GM12892 (cell line): Measurements from ENCODE around the gene HOXA4.

Experiments
- POLR2A ChIP-seq: IDR thresholded peaks from 2 replicates; pipeline ENCODE4 v1.6.1; 2011; ENCODE audit warnings: low read depth, low read length, control low read depth
- TAF1 ChIP-seq: IDR thresholded peaks from 2 replicates; pipeline ENCODE4 v1.6.1; 2011; ENCODE audit warnings: low read depth, mild to moderate bottlenecking, control low read depth, low read length, borderline replicate concordance

DNA sequence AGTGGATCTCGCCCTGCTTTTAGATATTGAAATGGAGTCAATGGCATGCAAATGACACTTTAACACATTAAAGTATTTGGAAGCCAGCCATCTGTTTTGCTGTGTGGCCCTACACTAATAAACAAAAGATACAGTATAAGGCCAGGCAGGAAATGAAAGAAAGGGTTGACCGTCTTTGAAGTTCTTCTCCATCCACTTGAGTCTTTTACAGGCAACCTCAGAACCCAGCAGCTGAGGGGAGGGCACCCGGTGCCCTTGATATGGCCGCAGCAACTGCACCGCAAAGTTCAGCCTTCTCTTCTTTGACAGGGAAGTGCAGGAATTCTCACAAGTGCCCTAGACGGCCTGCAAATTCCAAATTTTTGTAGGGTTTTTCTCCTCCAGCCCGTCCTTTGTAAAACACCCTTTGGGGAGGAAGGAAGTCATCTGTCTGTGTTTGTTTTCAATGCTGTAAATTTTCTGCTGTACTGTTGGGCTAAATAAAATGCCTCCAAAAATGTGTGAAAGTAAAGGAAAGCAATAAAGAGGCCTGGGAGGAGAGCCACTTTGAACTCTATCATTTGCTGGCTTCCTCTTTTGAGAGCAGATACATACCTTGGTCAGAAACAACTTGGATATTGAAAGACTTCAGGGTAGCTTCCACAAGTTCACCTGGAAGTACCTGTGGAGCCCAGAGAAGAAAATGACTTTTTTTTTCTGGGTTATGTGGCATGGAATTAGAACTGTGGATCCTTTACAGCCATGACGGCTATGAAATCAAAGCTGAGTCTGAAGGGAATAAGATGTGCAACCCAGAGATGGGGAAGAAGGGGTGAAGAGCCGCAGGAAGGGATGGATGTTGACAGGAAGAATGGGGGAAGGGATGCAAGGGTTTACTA lies 38.4 kb downstream of the HOXA4 start:
- TF ChIP-seq TAF1, result no peak
- no peak for TF ChIP-seq POLR2A
